T-helper 22 cell (primary cell): ENCODE measurements around the gene GLIS1.

Source experiments
- DNase-seq: peaks from one replicate; pipeline ENCODE4 v3.0.0-alpha.2; 2020; ENCODE audit warnings: low read depth

The GLIS1 gene

DNA sequence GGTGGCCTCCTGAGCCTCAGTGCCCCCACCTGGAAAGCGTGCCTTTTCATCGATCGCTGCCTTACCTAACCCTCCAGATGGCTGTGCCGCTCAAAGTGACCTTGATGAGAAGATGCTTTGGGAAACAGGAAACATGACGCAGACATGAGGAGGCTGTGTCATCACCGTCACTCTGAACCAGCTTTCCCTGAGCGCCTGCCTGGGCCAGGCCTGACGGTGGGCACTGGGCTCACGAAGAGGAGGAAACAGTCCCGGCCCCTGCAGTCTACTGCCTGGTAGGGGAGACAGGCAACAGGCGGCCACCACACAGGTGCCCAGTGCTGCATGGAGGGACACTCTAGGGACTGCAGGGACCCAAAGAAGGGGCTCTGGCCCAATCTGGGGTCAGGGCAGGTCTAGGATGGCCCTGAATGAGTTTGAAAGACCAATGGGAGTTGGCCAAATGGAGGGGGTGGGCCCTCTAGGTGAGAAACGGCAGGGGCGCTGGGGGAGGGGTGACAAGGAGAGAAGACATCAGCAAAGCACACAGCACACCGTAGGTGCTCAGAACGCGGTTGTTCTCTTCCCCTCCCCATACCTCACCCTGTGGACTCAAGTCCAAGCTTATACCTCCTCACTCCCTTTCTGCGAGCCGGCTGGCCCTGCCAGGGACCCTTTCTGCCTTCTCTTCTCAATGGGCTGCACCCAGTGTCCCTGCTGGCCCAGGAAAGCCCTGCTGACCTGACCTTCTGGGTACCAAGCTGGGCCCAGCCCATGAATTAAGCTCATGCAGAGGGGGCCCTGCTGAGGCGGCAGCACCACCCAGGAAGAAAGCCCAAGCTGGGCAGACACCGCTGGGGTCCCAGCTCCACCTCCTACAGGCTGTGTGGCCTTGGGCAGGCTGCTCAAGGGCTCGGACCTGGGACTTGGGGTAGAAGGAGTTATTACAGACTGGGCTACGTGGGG lies 44.9 kb downstream of the GLIS1 start:
- DNase-seq, result no peak

DNA sequence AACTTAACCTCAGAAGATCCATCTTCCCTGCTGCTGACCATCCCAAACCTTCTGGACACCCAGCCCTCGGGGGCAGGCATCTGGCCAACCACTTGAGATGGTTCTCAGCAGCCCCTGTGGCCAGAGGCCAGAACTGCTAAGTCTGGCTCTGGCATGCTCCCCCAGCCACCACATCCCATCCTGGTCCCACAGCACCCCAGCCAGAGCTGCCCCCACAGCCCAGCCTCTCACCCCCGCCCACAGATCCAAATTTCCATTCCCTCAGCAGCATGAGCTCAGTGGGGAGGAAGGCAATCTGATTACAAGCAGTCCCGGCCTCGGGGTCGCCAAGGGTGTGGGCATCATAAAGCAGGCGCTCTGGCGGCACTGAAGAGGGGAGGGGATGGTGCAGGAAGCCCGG lies 45.6 kb downstream of the GLIS1 start:
- no peak for DNase-seq

DNA sequence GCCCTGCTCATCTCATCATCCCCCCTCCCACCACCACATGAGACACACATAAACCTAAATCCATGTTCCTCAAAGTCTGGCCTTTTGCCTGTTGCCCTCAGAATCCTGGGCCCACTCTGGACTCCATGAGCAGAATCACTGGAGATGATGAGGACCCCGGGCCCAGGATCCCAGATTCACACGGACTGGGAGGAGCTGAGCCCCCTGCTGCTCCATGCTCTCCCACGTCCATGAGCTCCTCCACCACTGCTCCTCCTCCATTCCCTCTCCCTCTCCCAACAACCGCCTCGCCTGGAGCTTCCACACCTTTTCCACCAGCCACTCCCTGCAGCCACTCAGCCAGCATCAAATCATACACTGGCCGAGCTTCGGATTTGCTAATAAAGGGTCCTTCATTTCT lies 47.6 kb downstream of the GLIS1 start:
- DNase-seq, result no peak

DNA sequence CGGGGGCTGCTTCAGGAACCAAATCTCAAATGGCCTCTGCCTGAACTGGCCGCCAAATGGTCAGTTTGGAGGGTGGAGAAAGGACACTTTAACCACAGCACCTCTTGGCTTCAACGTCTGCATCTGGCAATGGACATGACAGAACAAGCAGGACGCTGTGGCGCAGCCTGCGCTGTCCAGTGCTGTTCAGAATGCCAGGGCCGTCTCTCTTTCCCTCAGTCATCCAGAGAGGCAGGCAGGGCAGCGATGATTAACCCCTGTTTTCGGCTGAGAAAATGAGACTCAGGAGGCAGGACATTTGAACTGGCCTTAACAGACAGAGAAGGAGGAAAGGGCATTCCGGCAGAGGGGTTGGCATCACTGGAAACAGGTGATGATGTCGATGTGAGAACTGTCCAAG lies 48.6 kb downstream of the GLIS1 start:
- DNase-seq, result no peak

- no peak for DNase-seq
Measured at GRCh38 chr1:53689736-53690326, 49.1 kb downstream of the GLIS1 start.

DNA sequence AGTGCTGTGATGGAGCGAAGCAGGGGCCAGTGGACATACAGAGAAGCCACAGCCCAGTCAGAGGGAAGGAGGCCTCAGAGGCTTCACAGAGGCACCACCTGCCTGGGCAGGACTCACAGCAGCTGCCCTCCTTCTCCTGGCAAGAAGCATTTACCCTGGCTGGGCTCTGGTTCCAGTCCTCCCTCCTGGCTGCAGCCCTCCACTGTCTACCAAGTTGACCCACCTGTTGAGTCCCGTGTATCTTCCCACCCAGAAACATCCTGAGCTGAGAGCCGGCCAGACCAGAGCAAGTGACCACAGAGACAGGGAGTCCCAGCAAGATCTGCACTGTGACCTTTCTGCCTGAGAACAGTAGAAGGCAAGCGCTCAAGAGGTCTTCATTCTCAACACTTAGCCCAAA lies 49.7 kb downstream of the GLIS1 start:
- DNase-seq, result no peak

DNA sequence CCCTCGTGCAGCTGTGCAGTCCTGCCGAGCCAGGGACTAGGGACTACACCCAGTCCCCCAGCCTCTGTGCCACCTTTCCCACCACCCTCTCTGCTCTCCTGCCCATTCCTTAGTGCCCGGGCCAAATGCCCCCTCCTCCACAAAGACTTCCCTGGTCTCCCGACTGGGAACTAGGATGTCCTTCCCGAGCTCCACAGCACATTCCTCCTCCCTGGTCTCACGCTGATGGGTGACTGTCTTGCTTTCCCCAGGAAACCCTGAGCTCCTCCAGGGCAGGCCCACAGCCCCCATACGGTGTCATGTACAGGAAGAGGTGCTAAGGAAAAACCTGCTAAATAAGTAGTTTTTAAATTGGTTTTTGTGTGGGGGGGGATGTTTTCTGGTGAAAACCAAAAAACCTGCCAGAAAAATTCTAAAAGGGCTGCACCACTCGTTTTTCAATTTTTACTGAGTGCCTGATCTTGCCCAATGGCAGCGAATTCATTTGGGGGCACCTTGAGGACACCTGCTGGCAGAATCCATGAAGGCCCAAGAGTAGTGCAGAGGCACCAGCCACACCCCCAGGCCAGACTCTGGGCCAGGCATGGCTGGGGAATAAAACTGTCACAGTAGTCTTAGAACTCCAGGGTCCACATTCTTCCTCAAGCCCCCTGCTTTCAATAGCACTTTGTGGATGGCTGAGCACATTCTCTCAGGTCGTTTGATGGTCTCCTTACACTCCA lies 50.4 kb downstream of the GLIS1 start:
- DNase-seq, result no peak

GRCh38 chr1:53687901-53688300 lies 51.1 kb downstream of the GLIS1 start:
- DNase-seq, result no peak

DNA sequence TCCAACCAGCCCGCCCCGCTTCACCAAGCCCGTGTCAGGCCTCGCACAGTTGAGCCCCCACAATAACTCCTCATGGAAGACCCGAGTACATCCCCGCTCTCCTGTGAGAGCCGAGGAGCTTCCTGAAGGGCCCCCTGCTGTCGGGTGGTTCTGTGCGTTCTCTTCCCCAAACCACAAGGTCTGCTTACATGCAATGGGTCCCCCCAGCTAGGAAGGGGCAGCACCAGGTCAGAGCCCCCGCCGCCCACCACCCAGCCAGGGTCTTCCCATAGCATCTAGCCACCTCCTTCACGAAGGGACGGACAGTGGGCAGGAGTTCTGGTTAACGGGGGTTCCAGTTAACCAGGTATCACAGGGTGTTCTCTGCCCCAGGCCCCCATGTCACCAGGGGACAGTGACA lies 51.5 kb downstream of the GLIS1 start:
- no peak for DNase-seq

GRCh38 chr1:53686965-53687267 lies 52.0 kb downstream of the GLIS1 start:
- no peak for DNase-seq

DNA sequence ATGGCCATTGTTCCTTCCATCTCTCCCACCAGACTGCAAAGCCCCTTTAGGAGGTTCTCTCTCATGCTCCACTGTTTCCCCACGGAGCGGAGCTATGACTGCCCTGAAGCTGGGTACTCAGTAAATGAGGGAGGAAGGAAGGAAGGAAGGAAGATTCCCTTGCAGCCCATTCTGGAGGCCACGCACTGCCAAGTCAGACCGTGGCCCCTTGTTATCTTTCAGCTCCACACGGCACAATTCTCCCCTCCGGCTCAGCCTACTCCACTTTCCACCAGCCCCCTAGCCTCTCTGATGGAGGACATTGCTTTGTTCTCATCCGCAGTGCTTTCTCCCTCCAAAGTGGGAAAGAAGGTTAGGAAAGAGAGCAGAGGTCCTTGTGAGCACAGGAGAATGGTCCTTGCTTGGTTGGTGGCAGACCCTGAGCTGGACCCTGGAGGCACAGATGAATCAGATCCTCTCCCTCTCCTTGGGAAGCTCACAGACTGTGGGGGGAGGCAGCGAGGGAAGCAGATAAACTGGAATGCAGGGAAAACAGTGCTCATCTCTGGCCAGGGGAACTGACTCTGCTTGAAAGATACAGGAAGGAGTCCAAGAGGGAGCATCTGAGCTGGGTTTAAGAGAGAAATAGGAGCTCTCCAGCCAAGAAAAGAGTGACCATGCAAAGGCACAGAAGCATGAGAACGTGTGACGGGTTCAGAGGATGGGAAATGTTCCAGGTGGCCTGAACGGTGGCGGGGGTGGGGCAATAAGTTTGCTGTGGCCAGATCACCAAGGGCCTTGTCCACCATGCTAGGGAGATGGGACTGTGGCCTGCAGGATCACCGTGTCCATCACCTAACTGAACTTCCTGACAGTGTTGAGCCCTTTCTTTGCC lies 52.6 kb downstream of the GLIS1 start:
- no peak for DNase-seq

- no peak for DNase-seq
Measured at GRCh38 chr1:53685272-53686051, 53.5 kb downstream of the GLIS1 start.

GRCh38 chr1:53684741-53685140 lies 54.2 kb downstream of the GLIS1 start:
- DNase-seq, result no peak

DNA sequence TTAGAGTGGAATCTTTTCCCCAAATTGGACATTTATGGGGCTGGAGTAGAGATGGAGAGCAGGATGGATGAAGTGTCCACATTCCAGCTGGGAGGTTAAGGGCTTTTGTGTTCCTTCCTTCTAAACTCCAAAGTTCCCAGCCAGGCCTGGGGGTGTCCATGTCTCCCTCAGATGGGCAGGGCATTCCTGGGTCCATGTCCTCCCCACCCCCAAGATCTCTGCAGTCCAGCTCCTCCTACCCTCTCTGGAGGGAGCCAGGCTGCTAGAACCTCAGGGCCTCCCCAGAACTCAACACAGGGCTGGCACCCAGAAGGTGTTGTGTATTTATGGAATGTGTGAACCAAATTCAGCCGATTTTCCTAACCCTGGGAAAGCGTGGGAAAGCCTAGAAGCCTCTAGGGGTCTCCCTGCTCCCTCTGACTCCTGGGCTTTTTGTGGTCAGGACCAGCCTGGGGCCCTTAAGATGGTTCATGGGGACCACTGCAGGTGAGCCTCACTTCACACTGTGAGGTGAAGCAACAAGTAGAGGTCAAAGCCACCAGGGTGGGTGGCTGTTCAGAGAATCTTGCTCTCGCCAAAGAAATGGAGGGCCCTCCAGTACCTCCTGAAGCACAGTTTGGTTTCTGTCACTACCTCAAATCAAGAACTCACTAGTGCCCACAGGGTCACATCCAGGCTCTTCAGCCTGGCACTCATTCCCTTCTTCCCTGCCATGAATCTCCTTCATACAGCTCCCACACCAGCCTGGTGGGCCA lies 54.8 kb downstream of the GLIS1 start:
- DNase-seq, result no peak

DNA sequence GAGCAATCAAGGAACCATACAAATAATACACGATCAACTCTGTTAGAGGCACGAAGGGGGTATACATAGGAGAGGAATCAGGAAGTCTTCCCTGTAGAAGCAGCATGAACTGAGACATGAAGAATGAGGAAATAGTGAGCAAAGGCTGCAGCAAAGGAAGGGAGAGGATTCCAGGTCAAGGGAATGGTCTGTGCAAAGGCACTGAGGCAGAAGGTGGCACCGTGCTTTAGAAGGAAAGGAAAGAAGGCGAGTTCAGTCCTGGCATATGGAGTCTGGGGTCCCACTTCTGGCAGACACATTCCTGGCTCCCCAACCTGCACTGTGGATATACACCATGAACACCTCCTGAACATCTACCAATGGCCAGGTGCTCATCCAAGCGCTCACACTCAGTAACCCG lies 56.1 kb downstream of the GLIS1 start:
- no peak for DNase-seq

GRCh38 chr1:53681977-53682685 lies 56.8 kb downstream of the GLIS1 start:
- no peak for DNase-seq

GRCh38 chr1:53681351-53681976 lies 57.5 kb downstream of the GLIS1 start:
- no peak for DNase-seq

DNA sequence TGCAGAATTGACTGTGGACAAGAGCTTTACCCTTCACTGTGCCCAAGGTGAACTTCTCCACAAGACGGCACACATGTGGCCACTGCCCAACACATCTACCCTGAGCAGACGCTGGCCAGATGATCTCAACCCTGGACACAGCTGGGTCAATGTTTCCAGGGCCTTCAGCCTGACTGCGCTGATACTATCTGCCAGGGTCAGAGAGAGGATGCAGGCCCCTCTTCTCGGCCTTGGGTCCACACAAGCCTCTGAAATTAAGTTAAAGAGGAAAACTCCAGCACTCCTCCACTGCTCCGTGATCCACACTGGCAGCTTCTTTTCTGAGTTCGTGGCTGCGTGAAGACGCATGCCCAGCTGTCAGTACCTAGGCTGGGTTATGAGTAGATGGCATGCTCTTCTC lies 58.1 kb downstream of the GLIS1 start:
- no peak for DNase-seq
